Measurements from ENCODE around the gene CD2AP. TPM values are rescaled to one million over a fixed set of nuclear protein-coding genes. Genes with fewer than 3 reads are reported as not detected.

Gene CD2AP
- polyA plus RNA-seq, 1 experiment, result 12.5 TPM

DNA sequence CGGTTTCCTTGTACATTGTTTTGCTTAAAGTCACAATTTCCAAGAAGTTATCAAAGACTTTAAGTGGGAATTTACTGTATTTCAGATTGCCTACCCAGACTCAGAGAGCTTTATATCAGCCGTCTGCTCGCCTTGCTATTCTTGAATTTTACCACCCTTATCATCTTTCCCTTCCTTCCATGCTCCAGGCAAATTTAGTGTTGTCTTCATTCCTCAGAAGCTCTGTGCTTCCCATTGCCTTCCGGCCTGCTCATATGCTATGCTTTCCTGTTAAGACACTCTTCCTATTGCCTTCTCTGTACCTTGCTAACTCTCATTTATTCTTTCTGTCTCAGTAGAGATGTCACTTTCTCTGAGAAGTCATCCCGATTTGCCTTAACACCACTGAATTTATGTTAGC, 52.1 kb downstream of the CD2AP start:
- H3K27me3 ChIP-seq (ENCODE audit: control insufficient read depth, insufficient read depth, low read length), result no peaks in the 10 kb centered on the region
- H3K9me3 ChIP-seq (ENCODE audit: control insufficient read depth, insufficient read depth, low read length), result no peaks in the 10 kb centered on the region
- ChIA-PET POLR2A (no interaction called here), CTCF (interaction anchor here (0.6 kb wide), 1 partner anchor 18 kb away, joined by 3 read pairs; no protein-coding TSS in a partner anchor)
- H3K27ac ChIP-seq (ENCODE audit: low read depth, low read length), result no peak overlapping the region
- no peak overlapping the region for H3K4me3 ChIP-seq (ENCODE audit: low read depth, low read length)
- no peak for DNase-seq (ENCODE audit: low read depth, low spot score)
- TF ChIP-seq, protein P1, sequence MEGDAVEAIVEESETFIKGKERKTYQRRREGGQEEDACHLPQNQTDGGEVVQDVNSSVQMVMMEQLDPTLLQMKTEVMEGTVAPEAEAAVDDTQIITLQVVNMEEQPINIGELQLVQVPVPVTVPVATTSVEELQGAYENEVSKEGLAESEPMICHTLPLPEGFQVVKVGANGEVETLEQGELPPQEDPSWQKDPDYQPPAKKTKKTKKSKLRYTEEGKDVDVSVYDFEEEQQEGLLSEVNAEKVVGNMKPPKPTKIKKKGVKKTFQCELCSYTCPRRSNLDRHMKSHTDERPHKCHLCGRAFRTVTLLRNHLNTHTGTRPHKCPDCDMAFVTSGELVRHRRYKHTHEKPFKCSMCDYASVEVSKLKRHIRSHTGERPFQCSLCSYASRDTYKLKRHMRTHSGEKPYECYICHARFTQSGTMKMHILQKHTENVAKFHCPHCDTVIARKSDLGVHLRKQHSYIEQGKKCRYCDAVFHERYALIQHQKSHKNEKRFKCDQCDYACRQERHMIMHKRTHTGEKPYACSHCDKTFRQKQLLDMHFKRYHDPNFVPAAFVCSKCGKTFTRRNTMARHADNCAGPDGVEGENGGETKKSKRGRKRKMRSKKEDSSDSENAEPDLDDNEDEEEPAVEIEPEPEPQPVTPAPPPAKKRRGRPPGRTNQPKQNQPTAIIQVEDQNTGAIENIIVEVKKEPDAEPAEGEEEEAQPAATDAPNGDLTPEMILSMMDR (IDR thresholded peaks at IDR 0.05; ENCODE audit: low read depth, low read length), result no peak

DNA sequence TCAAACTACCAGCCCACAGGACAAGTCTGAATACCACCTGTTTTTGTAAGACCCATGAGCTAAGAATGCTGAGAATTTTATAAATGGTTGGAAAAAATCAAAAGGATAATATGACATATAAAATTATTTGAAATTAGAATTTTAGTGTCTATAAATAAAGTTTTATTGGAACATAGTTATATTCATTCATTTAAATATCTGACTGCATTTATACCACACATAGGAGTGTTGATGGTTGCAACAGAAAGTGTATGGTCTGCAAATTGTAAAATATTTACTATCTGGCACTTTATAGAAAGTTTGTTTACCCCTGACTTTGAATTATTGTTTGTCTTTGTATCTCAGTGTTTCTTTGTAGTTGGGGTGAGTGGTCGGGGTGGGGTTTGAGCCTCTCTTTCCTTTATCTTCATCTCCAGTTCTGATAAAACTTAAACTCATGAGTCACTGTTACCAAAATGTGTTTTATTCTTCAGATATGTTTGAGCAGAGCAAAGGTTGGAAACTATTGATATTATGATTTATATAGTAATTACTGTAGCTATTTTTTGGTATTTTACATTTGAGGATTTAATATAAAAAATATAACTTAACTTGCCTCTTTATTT, 55.5 kb downstream of the CD2AP start:
- Histone ChIP-seq H3K9me3 (ENCODE audit: control insufficient read depth, insufficient read depth, low read length) (no peaks in the 10 kb centered on the region), H3K27me3 (ENCODE audit: control insufficient read depth, insufficient read depth, low read length) (no peaks in the 10 kb centered on the region), H3K4me3 (ENCODE audit: low read depth, low read length) (no peak overlapping the region), H3K27ac (ENCODE audit: low read depth, low read length) (no peak overlapping the region)
- no peak for DNase-seq (ENCODE audit: low read depth, low spot score)
- ChIA-PET POLR2A (no interaction called here), CTCF (no interaction called here)
- TF ChIP-seq, protein P1 (IDR thresholded peaks at IDR 0.05; ENCODE audit: low read depth, low read length), result no peak

DNA sequence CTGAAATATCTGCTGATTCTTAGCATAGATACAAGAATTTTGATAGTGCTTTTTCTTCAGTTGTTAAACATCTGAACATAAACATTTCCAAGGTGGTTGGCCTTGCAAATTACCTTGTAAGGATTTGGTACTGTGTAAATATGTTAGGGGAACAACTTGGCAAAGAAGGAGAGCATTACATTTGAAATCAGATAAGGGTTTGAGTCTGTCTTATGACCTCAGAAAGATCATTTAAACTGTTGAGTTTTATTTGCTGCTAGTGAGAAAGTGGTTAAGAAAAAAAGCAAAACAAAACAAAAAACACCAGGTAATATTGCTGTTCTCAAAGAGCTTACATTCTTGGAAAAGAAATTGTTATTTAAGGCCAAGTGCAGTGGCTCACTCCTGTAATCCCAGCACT, 56.5 kb downstream of the CD2AP start:
- no peak overlapping the region for H3K4me3 ChIP-seq (ENCODE audit: low read depth, low read length)
- no peaks in the 10 kb centered on the region for H3K27me3 ChIP-seq (ENCODE audit: control insufficient read depth, insufficient read depth, low read length)
- TF ChIP-seq, protein P1 (IDR thresholded peaks at IDR 0.05; ENCODE audit: low read depth, low read length), result no peak
- no peak for DNase-seq (ENCODE audit: low read depth, low spot score)
- ChIA-PET POLR2A (no interaction called here), CTCF (no interaction called here)
- H3K9me3 ChIP-seq (ENCODE audit: control insufficient read depth, insufficient read depth, low read length), result no peaks in the 10 kb centered on the region
- H3K27ac ChIP-seq (ENCODE audit: low read depth, low read length), result no peak overlapping the region

DNA sequence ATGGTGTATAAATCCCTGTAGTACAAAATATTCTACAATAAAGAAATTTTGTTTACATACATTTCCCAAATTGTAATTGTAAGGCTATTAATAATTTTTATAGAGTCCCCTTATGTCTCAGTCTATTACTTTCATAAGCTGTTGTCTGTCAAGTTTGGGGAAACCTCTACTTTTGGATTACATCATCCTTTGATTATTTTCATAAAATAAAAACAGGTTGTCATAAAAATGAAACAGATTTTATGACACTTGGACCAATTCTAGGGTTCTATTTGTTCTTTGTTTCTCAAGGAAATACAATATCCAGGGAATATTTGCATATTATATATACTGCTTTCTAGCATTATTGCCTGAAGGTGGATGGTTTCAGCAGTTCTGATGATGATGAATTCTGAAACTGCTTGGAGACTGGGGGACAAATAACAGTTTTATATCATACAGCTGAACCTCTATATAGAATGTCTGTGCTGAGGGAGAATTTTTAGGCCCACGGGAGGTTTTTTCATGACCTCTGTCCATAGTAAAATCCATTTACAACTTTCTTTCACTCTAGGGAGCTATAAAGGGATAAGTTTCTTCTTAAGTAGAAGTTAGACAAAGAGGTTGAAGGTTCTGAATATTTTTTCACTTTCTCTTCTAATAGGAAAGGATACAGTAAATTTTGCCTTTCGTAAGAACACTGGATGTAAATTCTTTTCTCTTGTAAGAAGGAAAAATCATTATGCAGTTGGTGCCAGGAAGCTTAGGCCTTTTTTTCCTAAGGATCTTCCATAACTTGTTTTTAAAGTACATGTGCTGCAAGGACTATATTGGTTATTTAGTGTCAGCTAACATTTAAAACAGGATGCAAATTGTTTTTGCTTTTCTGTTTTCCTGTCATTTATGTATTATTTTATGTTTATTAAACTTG, 58.0 kb downstream of the CD2AP start:
- Histone ChIP-seq H3K27me3 (ENCODE audit: control insufficient read depth, insufficient read depth, low read length) (no peaks in the 10 kb centered on the region), H3K9me3 (ENCODE audit: control insufficient read depth, insufficient read depth, low read length) (no peaks in the 10 kb centered on the region), H3K4me3 (ENCODE audit: low read depth, low read length) (no peak overlapping the region), H3K27ac (ENCODE audit: low read depth, low read length) (no peak overlapping the region)
- TF ChIP-seq, protein P1 (IDR thresholded peaks at IDR 0.05; ENCODE audit: low read depth, low read length), result no peak
- DNase-seq (ENCODE audit: low read depth, low spot score), result no peak
- POLR2A ChIA-PET, result no interaction called here
- CTCF ChIA-PET, result interaction anchor here (1.4 kb wide), 1 partner anchor 96 kb away, joined by 4 read pairs; no protein-coding TSS in a partner anchor

DNA sequence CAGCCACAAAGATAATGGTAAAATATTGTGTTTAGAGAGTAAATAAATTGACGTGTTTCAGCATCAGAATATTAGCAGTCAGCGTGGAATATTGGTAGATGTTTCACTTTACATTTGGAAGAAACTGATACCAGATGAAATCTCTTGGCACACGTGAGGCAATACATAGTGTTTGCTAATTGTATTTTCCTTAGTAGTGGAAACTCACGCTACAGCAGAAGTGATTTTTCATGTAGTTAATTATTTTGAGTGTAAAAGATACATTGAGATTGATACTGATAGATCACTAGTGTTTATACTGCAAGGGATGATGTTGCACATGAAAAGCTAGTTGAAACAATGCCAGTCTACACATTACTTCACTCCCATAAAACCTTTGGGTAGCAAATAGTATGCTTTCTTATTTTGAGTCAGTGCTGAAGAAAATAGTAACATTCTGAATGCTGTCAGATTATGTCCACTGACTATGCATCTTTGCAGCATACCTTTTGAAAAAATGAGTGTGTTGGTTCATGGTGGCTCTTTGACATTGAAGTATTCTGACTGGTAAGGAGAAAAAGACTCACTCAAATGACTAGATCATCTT, 59.3 kb downstream of the CD2AP start:
- no peaks in the 10 kb centered on the region for H3K9me3 ChIP-seq (ENCODE audit: control insufficient read depth, insufficient read depth, low read length)
- POLR2A ChIA-PET, result no interaction called here
- TF ChIP-seq, protein P1 (IDR thresholded peaks at IDR 0.05; ENCODE audit: low read depth, low read length), result no peak
- no peak overlapping the region for H3K4me3 ChIP-seq (ENCODE audit: low read depth, low read length)
- H3K27me3 ChIP-seq (ENCODE audit: control insufficient read depth, insufficient read depth, low read length), result no peaks in the 10 kb centered on the region
- CTCF ChIA-PET, result no interaction called here
- DNase-seq (ENCODE audit: low read depth, low spot score), result no peak
- no peak overlapping the region for H3K27ac ChIP-seq (ENCODE audit: low read depth, low read length)
